Aorta (tissue), 5 donors: Measurements from ENCODE around the gene FARSA. TPM values are rescaled to one million over a fixed set of nuclear protein-coding genes. Genes with fewer than 3 reads are reported as not detected.
"Not testable (repeated sequence)": the region's sequence is repeated elsewhere in the genome, so short reads cannot be mapped to it uniquely, and the experiment has no call there.

Experiments
- ATAC-seq: fragments of 200-7000 bp; cut with Tn5 transposase; one replicate; pipeline ENCODE4 v1.9.1; 2022; ENCODE audit warnings: moderate library complexity; ENCODE audit not compliant: low FRiP score
- DNase-seq, 2 donors: peaks; one replicate each; pipeline ENCODE4 v3.0.0-alpha.2; 2020
- H3K27ac ChIP-seq, 2 donors: one replicate each; pipeline ENCODE4 v1.5.1; 2013; ENCODE audit warnings: low read length in 2 of 2, mild to moderate bottlenecking in 2 of 2, moderate library complexity in 2 of 2, control low read depth in 1 of 2, inconsistent platforms in 1 of 2, low read depth in 1 of 2
- H3K27me3 ChIP-seq, 2 donors: one replicate each; pipeline ENCODE4 v1.6.1; 2013; ENCODE audit warnings: control low read depth in 1 of 2, low read length in 1 of 2, mild to moderate bottlenecking in 1 of 2, moderate library complexity in 1 of 2; ENCODE audit not compliant: insufficient read depth in 2 of 2, control insufficient read depth in 1 of 2
- H3K36me3 ChIP-seq, 2 donors: one replicate each; pipeline ENCODE4 v1.6.1; 2013; ENCODE audit warnings: control low read depth in 1 of 2, low read length in 1 of 2, mild to moderate bottlenecking in 1 of 2; ENCODE audit not compliant: insufficient read depth in 2 of 2, control insufficient read depth in 1 of 2
- H3K4me1 ChIP-seq, 2 donors: one replicate each; pipeline ENCODE4 v1.6.1; 2013; ENCODE audit warnings: low read length in 2 of 2, control low read depth in 1 of 2, mild to moderate bottlenecking in 1 of 2, moderate library complexity in 1 of 2; ENCODE audit not compliant: insufficient read depth in 2 of 2, control insufficient read depth in 1 of 2
- H3K4me3 ChIP-seq, 2 donors: one replicate each; pipeline ENCODE4 v1.5.1; 2013; ENCODE audit warnings: low read length in 2 of 2, control low read depth in 1 of 2, mild to moderate bottlenecking in 1 of 2
- H3K9me3 ChIP-seq: one replicate; pipeline ENCODE4 v1.6.1; 2013; ENCODE audit warnings: mild to moderate bottlenecking, low read length; ENCODE audit not compliant: control insufficient read depth
- WGBS, 2 donors: extraction: QIAGEN DNeasy Blood & Tissue Kit; methylation state at CpG; one replicate each; pipeline ENCODE4 v1.1.7; 2013; 5-methylcytosine and 5-hydroxymethylcytosine counted together
- intact Hi-C, 2 donors: fragments of 100-400 bp; cut with DNase I; formaldehyde crosslinking; loops; one replicate each; pipeline versions ENCODE4 v1.14.2 to v1.15.0; 2022
- polyA plus RNA-seq, 2 donors: library from polyadenylated mRNA; stranded (reverse); fragments of 200-250 nt; gene quantifications; one replicate each; pipeline ENCODE4 v1.2.3, GENCODE V29; 2013
- total RNA-seq, 2 donors: library from RNA; stranded (reverse); fragmentation: NEBNext Ultra II Directional; extraction: Animal tissue kit (Norgen Biotek cat#: 25700); gene quantifications; one replicate each; pipeline ENCODE4 v1.2.1, GENCODE V29; 2021
- donor health status: healthy with polysubstance abuse.
- donor health status: Bipolar disorder and iron deficiency.
- donor health status: DM: no; HTN: no; CAD: no.
- donor health status: DM: no; HTN: no; CAD: no.
- donor health status: DM: yes; HTN: yes; CAD: no.

FARSA gene
- total and polyA plus RNA-seq, 4 donors, result 19.7 to 31.4 (median 25.2) TPM

GRCh38 chr19:12970070-12970820, 36.7 kb upstream of the FARSA start:
- Histone ChIP-seq H3K4me3 (no peak overlapping the region), H3K4me1 (no peaks in the 10 kb centered on the region), H3K27me3 (no peaks in the 10 kb centered on the region), H3K9me3 (no peaks in the 10 kb centered on the region), H3K27ac (no peak overlapping the region), H3K36me3 (no peaks in the 10 kb centered on the region)
- DNase-seq (no peak), ATAC-seq (no peak)
- 75 to 77% methylated on average over 7 of the region's 7 CpGs for WGBS, 2 donors
- intact Hi-C loops, result loop anchor here (10.0 kb wide), 1 partner anchor 615 kb away; no protein-coding TSS in a partner anchor

- 14 to 19% methylated on average over 14 of the region's 14 CpGs for WGBS, 2 donors
- intact Hi-C loops, result no loop called here
- Histone ChIP-seq H3K4me1 (no peaks in the 10 kb centered on the region), H3K27me3 (no peaks in the 10 kb centered on the region), H3K9me3 (no peaks in the 10 kb centered on the region), H3K4me3 (no peak within 1 kb of the TSS), H3K36me3 (no peaks in the 10 kb centered on the region), H3K27ac (no peak within 1 kb of the TSS)
- DNase-seq (peak in 1 of 2 donors; percentile 77), ATAC-seq (no peak)
Observed at GRCh38 chr19:12969292-12969988, 35.9 kb upstream of the FARSA start, which contains the start of gene DAND5. Gene DAND5 (plus strand): TSS chr19:12969576. CDS start chr19:12969661, 85 bp downstream.

GRCh38 chr19:12967907-12968306, 34.4 kb upstream of the FARSA start:
- ATAC-seq (no peak), DNase-seq (no peak)
- no peaks in the 10 kb centered on the region for H3K4me1 ChIP-seq
- no peaks in the 10 kb centered on the region for H3K27me3 ChIP-seq
- 85 to 88% methylated on average over 5 of the region's 5 CpGs for WGBS, 2 donors
- H3K27ac ChIP-seq, result no peak overlapping the region
- no peaks in the 10 kb centered on the region for H3K9me3 ChIP-seq
- H3K36me3 ChIP-seq, result no peaks in the 10 kb centered on the region
- no peak overlapping the region for H3K4me3 ChIP-seq
- intact Hi-C loops, result no loop called here

DNA sequence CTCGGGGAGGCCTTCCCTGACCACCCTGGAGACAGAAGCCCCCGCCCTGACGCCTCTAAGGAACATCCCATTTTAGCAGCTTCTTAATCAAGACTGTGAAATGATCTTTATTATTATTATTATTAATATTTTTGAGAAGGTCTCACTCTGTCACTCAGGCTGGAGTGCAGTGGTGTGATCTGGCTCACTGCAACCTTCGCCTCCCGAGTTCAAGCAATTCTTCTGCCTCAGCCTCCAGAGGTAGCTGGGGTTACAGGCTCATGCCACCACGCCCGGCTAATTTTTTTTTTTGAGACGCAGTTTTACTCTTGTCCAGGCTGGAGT, 32.3 kb upstream of the FARSA start:
- intact Hi-C loops, result no loop called here
- H3K4me1 ChIP-seq, result no peaks in the 10 kb centered on the region
- ATAC-seq (no peak), DNase-seq (no peak)
- H3K27me3 ChIP-seq, result no peaks in the 10 kb centered on the region
- H3K36me3 ChIP-seq, result no peaks in the 10 kb centered on the region
- H3K9me3 ChIP-seq, result no peaks in the 10 kb centered on the region
- H3K27ac ChIP-seq, result no peak overlapping the region
- 37 to 40% methylated on average over 8 of the region's 8 CpGs for WGBS, 2 donors
- no peak overlapping the region for H3K4me3 ChIP-seq

- ATAC-seq (peak; percentile 97), DNase-seq (peak; percentile 82 to 95)
- Histone ChIP-seq H3K4me3 (peak overlapping the region in 1 of 2 donors; percentile 25), H3K36me3 (no peaks in the 10 kb centered on the region), H3K9me3 (no peaks in the 10 kb centered on the region), H3K27ac (no peak overlapping the region), H3K4me1 (no peaks in the 10 kb centered on the region), H3K27me3 (no peaks in the 10 kb centered on the region)
- intact Hi-C loops, result no loop called here
- 1% methylated on average over 26 to 34 of the region's 34 CpGs for WGBS, 2 donors
Observed at GRCh38 chr19:12965017-12965811, 31.7 kb upstream of the FARSA start.

DNA sequence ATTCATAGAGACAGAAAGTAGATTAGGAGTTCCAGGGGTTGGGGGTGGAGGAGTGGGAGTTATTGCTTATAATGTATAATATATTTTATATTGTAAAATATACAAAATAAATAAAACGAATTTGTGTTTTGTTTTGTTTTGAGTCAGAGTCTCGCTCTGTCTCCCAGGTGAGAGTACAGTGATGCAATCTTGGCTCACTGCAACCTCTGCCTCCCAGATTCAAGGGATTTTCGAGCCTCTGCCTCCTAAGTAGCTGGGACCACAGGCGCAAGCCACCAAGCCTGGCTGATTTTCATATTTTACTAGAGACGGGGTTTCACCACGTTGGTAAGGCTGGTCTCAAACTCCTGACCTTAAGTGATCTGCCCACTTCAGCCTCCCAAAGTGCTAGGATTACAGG, 26.0 kb upstream of the FARSA start:
- H3K27me3 ChIP-seq, result no peaks in the 10 kb centered on the region
- H3K4me1 ChIP-seq, result no peaks in the 10 kb centered on the region
- WGBS, 2 donors, result 76 to 81% methylated on average over 6 of the region's 6 CpGs
- intact Hi-C loops, result no loop called here
- H3K36me3 ChIP-seq, result no peaks in the 10 kb centered on the region
- ATAC-seq (no peak), DNase-seq (no peak)
- no peaks in the 10 kb centered on the region for H3K9me3 ChIP-seq
- H3K4me3 ChIP-seq, result no peak overlapping the region
- no peak overlapping the region for H3K27ac ChIP-seq

- DNase-seq, ATAC-seq, H3K27ac ChIP-seq, H3K36me3 ChIP-seq, H3K27me3 ChIP-seq, H3K9me3 ChIP-seq, H3K4me1 ChIP-seq, intact Hi-C loops: not testable (repeated sequence)
- 41% methylated on average over 31 of the region's 31 CpGs for whole genome bisulfite sequencing, 2 donors
- H3K4me3 ChIP-seq, result peak overlapping the region; percentile 12 to 90
Observed at GRCh38 chr19:12957389-12957952, 24.0 kb upstream of the FARSA start.
